Naive thymus-derived CD4-positive, alpha-beta T cell (primary cell): ENCODE data around the gene GP9. TPM values are rescaled to one million over a fixed set of nuclear protein-coding genes. Genes with fewer than 3 reads are reported as not detected.
A peak's percentile ranks its signal among the peaks of the same experiment; 100 is the strongest.

ENCODE experiments used
- ATAC-seq: fragments of 150-1000 bp; cut with Tn5 transposase; 2 replicates; pipeline ENCODE4 v1.10.0; 2021; ENCODE audit warnings: mild to moderate bottlenecking, moderate library complexity
- CTCF ChIA-PET: fragments of 350-600 bp; sonication (Branson Sonifier 250); formaldehyde crosslinking; loops from one replicate; lab custom pipeline; 2021; ENCODE audit warnings: antibody characterized with exemption; lab: Charles Lee
- POLR2A ChIA-PET: fragments of 350-600 bp; sonication (Branson Sonifier 250); formaldehyde crosslinking; loops from one replicate; lab custom pipeline; 2021; ENCODE audit warnings: antibody characterized with exemption, inconsistent platforms; lab: Charles Lee
- DNase-seq, 9 donors: peaks; one replicate each; pipeline versions ENCODE4 v3.0.0 to v3.0.0-alpha.2; 2020 to 2022; ENCODE audit warnings: mixed read lengths in 1 of 9
- H3K27ac ChIP-seq: one replicate; pipeline ENCODE4 v1.7.0; 2013; ENCODE audit warnings: mild to moderate bottlenecking, low read depth, low read length, moderate library complexity
- H3K27me3 ChIP-seq, 2 donors: one replicate each; pipeline ENCODE4 v1.7.0; 2013; ENCODE audit warnings: low read length in 2 of 2, mild to moderate bottlenecking in 2 of 2, moderate library complexity in 2 of 2; ENCODE audit not compliant: control insufficient read depth in 2 of 2, insufficient read depth in 2 of 2
- H3K36me3 ChIP-seq, 3 experiments: 1 replicate in 2 of 3; 2 replicates in 1 of 3; pipeline ENCODE4 v1.7.0; 2013; ENCODE audit warnings: low read length in 3 of 3, mild to moderate bottlenecking in 3 of 3, moderate library complexity in 1 of 3; ENCODE audit not compliant: insufficient read depth in 3 of 3, control insufficient read depth in 2 of 3
- H3K4me1 ChIP-seq, 2 donors: one replicate each; pipeline ENCODE4 v1.7.0; 2013; ENCODE audit warnings: low read length in 2 of 2, mild to moderate bottlenecking in 2 of 2, moderate library complexity in 1 of 2; ENCODE audit not compliant: control insufficient read depth in 2 of 2, insufficient read depth in 2 of 2
- H3K4me3 ChIP-seq: 2 replicates; pipeline ENCODE4 v1.7.0; 2013; ENCODE audit warnings: mild to moderate bottlenecking, low read length
- H3K9me3 ChIP-seq, 3 experiments: 1 replicate in 2 of 3; 2 replicates in 1 of 3; pipeline ENCODE4 v1.7.0; 2013; ENCODE audit warnings: low read length in 3 of 3; ENCODE audit not compliant: control insufficient read depth in 2 of 3
- H3K27ac Mint-ChIP-seq, 9 donors: one replicate each; pipeline ENCODE4 v1.8.0; 2020 to 2022; ENCODE audit warnings: mixed read lengths in 9 of 9, mild to moderate bottlenecking in 8 of 9, moderate library complexity in 5 of 9, inconsistent platforms in 2 of 9
- H3K27me3 Mint-ChIP-seq, 5 donors: one replicate each; pipeline ENCODE4 v1.8.0; 2021 to 2022; ENCODE audit warnings: mixed read lengths in 5 of 5, mild to moderate bottlenecking in 1 of 5
- H3K36me3 Mint-ChIP-seq, 5 donors: one replicate each; pipeline ENCODE4 v1.8.0; 2020 to 2022; ENCODE audit warnings: mixed read lengths in 5 of 5, mild to moderate bottlenecking in 3 of 5, inconsistent platforms in 1 of 5
- H3K4me1 Mint-ChIP-seq, 7 donors: one replicate each; pipeline ENCODE4 v1.8.0; 2020 to 2022; ENCODE audit warnings: mixed read lengths in 7 of 7, mild to moderate bottlenecking in 3 of 7, inconsistent platforms in 1 of 7
- H3K4me3 Mint-ChIP-seq, 10 donors: one replicate each; pipeline ENCODE4 v1.8.0; 2020 to 2022; ENCODE audit warnings: mild to moderate bottlenecking in 10 of 10, mixed read lengths in 10 of 10, moderate library complexity in 6 of 10, inconsistent platforms in 2 of 10
- H3K9me3 Mint-ChIP-seq, 11 donors: one replicate each; pipeline ENCODE4 v1.8.0; 2020 to 2022; ENCODE audit warnings: mixed read lengths in 11 of 11, mild to moderate bottlenecking in 4 of 11, inconsistent platforms in 1 of 11, moderate library complexity in 1 of 11
- intact Hi-C, 2 donors: fragments of 100-400 bp; cut with micrococcal nuclease; formaldehyde crosslinking; loops; one replicate each; pipeline ENCODE4 v1.15.1; 2023
- polyA plus RNA-seq, 2 donors: library from polyadenylated mRNA; unstranded; fragments of 300-500 nt; fragmentation: Illumina TruSeq; gene quantifications; one replicate each; pipeline ENCODE4 v1.2.3, GENCODE V29; 2021
- total RNA-seq, 6 experiments: library from RNA in 5 of 6; stranded (reverse) in 5 of 6; gene quantifications; 1 replicate in 5 of 6; 2 replicates in 1 of 6; pipeline ENCODE4 v1.2.3 and lab custom pipeline; 2021 to 2026

The GP9 gene
- total and polyA plus RNA-seq, 7 experiments from 2014 or later = 2.5 TPM; not detected in 6

GRCh38 chr3:129035360-129036221 is 25.0 kb upstream of the GP9 start:
- Mint-ChIP-seq H3K4me3 (peak overlapping the region in 5 of 10 donors; percentile 23 to 44 (median 41)), H3K9me3 (peaks cover 0 to 2% (median 0%) of the 10 kb centered on the region in 11 donors), H3K27ac (peak overlapping the region; percentile 9 to 71 (median 32)), H3K27me3 (peaks cover 0 to 17% (median 0%) of the 10 kb centered on the region in 5 donors), H3K36me3 (no peaks in the 10 kb centered on the region), H3K4me1 (peaks cover 8 to 41% (median 14%) of the 10 kb centered on the region in 7 donors)
- CTCF ChIA-PET = interaction anchor here (1.6 to 1.8 kb wide), 2 partner anchors 16 to 19 kb away, joined by 5 to 6 read pairs; no protein-coding TSS in a partner anchor
- Histone ChIP-seq H3K27ac (no peak overlapping the region), H3K4me3 (no peak overlapping the region), H3K4me1 (peaks cover 0 to 14% of the 10 kb centered on the region in 2 donors), H3K9me3 (no peaks in the 10 kb centered on the region), H3K36me3 (no peaks in the 10 kb centered on the region), H3K27me3 (no peaks in the 10 kb centered on the region)
- POLR2A ChIA-PET = interaction anchor here (0.8 to 2.0 kb wide), 3 partner anchors 11 to 57 kb away, joined by 3 to 7 read pairs (median 3); no protein-coding TSS in a partner anchor
- intact Hi-C loops = no loop called here
- ATAC-seq (peak; percentile 28), DNase-seq (peak in 2 of 9 donors; percentile 9 to 23)

GRCh38 chr3:129036222-129037092 is 24.1 kb upstream of the GP9 start:
- H3K27ac ChIP-seq = no peak overlapping the region
- no peaks in the 10 kb centered on the region for H3K36me3 ChIP-seq
- ATAC-seq = no peak
- no peaks in the 10 kb centered on the region for H3K36me3 Mint-ChIP-seq
- ChIA-PET CTCF (interaction anchor here (1.6 kb wide), 1 partner anchor 16 kb away, joined by 6 read pairs; no protein-coding TSS in a partner anchor), POLR2A (interaction anchor here (0.6 to 2.0 kb wide), 3 partner anchors 20 to 84 kb away, joined by 3 to 7 read pairs (median 3); no protein-coding TSS in a partner anchor)
- H3K27me3 ChIP-seq = no peaks in the 10 kb centered on the region
- peaks cover 8 to 41% (median 14%) of the 10 kb centered on the region in 7 donors for H3K4me1 Mint-ChIP-seq
- H3K4me3 Mint-ChIP-seq = peak overlapping the region in 3 of 10 donors; percentile 41 to 44 (median 43)
- peaks cover 0 to 2% (median 0%) of the 10 kb centered on the region in 11 donors for H3K9me3 Mint-ChIP-seq
- H3K9me3 ChIP-seq = no peaks in the 10 kb centered on the region
- peak overlapping the region in 3 of 9 donors; percentile 20 to 55 (median 24) for H3K27ac Mint-ChIP-seq
- intact Hi-C loops = no loop called here
- peaks cover 0 to 22% (median 0%) of the 10 kb centered on the region in 5 donors for H3K27me3 Mint-ChIP-seq
- H3K4me1 ChIP-seq = peaks cover 0 to 14% of the 10 kb centered on the region in 2 donors
- H3K4me3 ChIP-seq = no peak overlapping the region
- no peak for DNase-seq

- Histone ChIP-seq H3K27me3 (no peaks in the 10 kb centered on the region), H3K27ac (no peak overlapping the region), H3K9me3 (no peaks in the 10 kb centered on the region), H3K4me3 (no peak overlapping the region), H3K36me3 (no peaks in the 10 kb centered on the region), H3K4me1 (peaks cover 0 to 14% of the 10 kb centered on the region in 2 donors)
- peaks cover 0 to 28% (median 3%) of the 10 kb centered on the region in 5 donors for H3K27me3 Mint-ChIP-seq
- CTCF ChIA-PET = interaction anchor here (1.6 kb wide), 1 partner anchor 15 kb away, joined by 6 read pairs; no protein-coding TSS in a partner anchor
- peaks cover 8 to 41% (median 14%) of the 10 kb centered on the region in 7 donors for H3K4me1 Mint-ChIP-seq
- H3K27ac Mint-ChIP-seq = no peak overlapping the region
- POLR2A ChIA-PET = interaction anchor here (0.6 to 2.0 kb wide), 2 partner anchors 20 to 84 kb away, joined by 3 to 7 read pairs; no protein-coding TSS in a partner anchor
- no peak overlapping the region for H3K4me3 Mint-ChIP-seq
- DNase-seq = no peak
- intact Hi-C loops = no loop called here
- H3K9me3 Mint-ChIP-seq = peaks cover 0 to 2% (median 0%) of the 10 kb centered on the region in 11 donors
- H3K36me3 Mint-ChIP-seq = peaks cover 0 to under 1% (median 0%) of the 10 kb centered on the region in 5 donors
- ATAC-seq = no peak
These were observed 23.5 kb upstream of the GP9 start for GRCh38 chr3:129037093-129037419.

- Histone ChIP-seq H3K4me1 (peaks cover 0 to 14% of the 10 kb centered on the region in 2 donors), H3K36me3 (no peaks in the 10 kb centered on the region), H3K9me3 (no peaks in the 10 kb centered on the region), H3K27me3 (no peaks in the 10 kb centered on the region), H3K4me3 (no peak overlapping the region), H3K27ac (no peak overlapping the region)
- peaks cover 10 to 41% (median 14%) of the 10 kb centered on the region in 7 donors for H3K4me1 Mint-ChIP-seq
- peaks cover 0 to 5% (median 0%) of the 10 kb centered on the region in 11 donors for H3K9me3 Mint-ChIP-seq
- intact Hi-C loops = no loop called here
- H3K27ac Mint-ChIP-seq = no peak overlapping the region
- peaks cover 0 to 40% (median 9%) of the 10 kb centered on the region in 5 donors for H3K27me3 Mint-ChIP-seq
- H3K36me3 Mint-ChIP-seq = peaks cover 0 to 5% (median 0%) of the 10 kb centered on the region in 5 donors
- POLR2A ChIA-PET = no interaction called here
- DNase-seq (no peak), ATAC-seq (no peak)
- CTCF ChIA-PET = no interaction called here
- H3K4me3 Mint-ChIP-seq = no peak overlapping the region
These were observed 22.3 kb upstream of the GP9 start for GRCh38 chr3:129038121-129038855.

GRCh38 chr3:129039271-129040038 is 21.1 kb upstream of the GP9 start:
- H3K27ac Mint-ChIP-seq = no peak overlapping the region
- ChIA-PET CTCF (interaction anchor here (0.7 to 0.9 kb wide), 2 partner anchors 13 to 14 kb away, joined by 4 read pairs; no protein-coding TSS in a partner anchor), POLR2A (interaction anchor here (0.5 to 0.8 kb wide), 4 partner anchors 11 to 304 kb away, joined by 3 read pairs; no protein-coding TSS in a partner anchor)
- peaks cover 10 to 41% (median 14%) of the 10 kb centered on the region in 7 donors for H3K4me1 Mint-ChIP-seq
- Histone ChIP-seq H3K4me1 (peaks cover 0 to 14% of the 10 kb centered on the region in 2 donors), H3K27ac (no peak overlapping the region), H3K4me3 (no peak overlapping the region), H3K9me3 (no peaks in the 10 kb centered on the region), H3K36me3 (no peaks in the 10 kb centered on the region), H3K27me3 (no peaks in the 10 kb centered on the region)
- no peak for ATAC-seq
- intact Hi-C loops = no loop called here
- peak in 1 of 9 donors; percentile 41 for DNase-seq
- peak overlapping the region in 2 of 10 donors; percentile 23 to 48 for H3K4me3 Mint-ChIP-seq
- H3K27me3 Mint-ChIP-seq = peaks cover 0 to 50% (median 9%) of the 10 kb centered on the region in 5 donors
- H3K9me3 Mint-ChIP-seq = peaks cover 0 to 5% (median 0%) of the 10 kb centered on the region in 11 donors
- peaks cover 0 to 5% (median 0%) of the 10 kb centered on the region in 5 donors for H3K36me3 Mint-ChIP-seq
